Fibroblast of lung (primary cell): ENCODE measurements around the gene HNRNPM. TPM values are rescaled to one million over a fixed set of nuclear protein-coding genes. Genes with fewer than 3 reads are reported as not detected.
"Not testable (repeated sequence)": the region's sequence is repeated elsewhere in the genome, so short reads cannot be mapped to it uniquely, and the experiment has no call there.

ENCODE experiments used
- DNase-seq, 2 donors: peaks; one replicate each; pipeline versions ENCODE4 v3.0.0 to v3.0.0-alpha.2; 2010; ENCODE audit warnings: low read depth in 2 of 2
- H2AFZ ChIP-seq: 2 replicates; pipeline ENCODE4 v1.5.1; 2012; ENCODE audit warnings: low read length, control low read depth, inconsistent platforms
- H3K27ac ChIP-seq: 2 replicates; pipeline ENCODE4 v1.5.1; 2011; ENCODE audit warnings: low read length, control low read depth; ENCODE audit not compliant: insufficient read depth
- H3K27me3 ChIP-seq: 2 replicates; pipeline ENCODE4 v1.5.1; 2011; ENCODE audit warnings: mild to moderate bottlenecking, low read length; ENCODE audit not compliant: control insufficient read depth, insufficient read depth
- H3K36me3 ChIP-seq: 2 replicates; pipeline ENCODE4 v1.5.1; 2011; ENCODE audit warnings: low read length; ENCODE audit not compliant: control insufficient read depth, insufficient read depth
- H3K4me1 ChIP-seq: 2 replicates; pipeline ENCODE4 v1.5.1; 2011; ENCODE audit warnings: low read length; ENCODE audit not compliant: control insufficient read depth, insufficient read depth; ENCODE audit errors: extremely low read depth
- H3K4me2 ChIP-seq: 2 replicates; pipeline ENCODE4 v1.5.1; 2011; ENCODE audit warnings: low read length, control low read depth; ENCODE audit not compliant: insufficient read depth; ENCODE audit errors: extremely low read depth
- H3K4me3 ChIP-seq, 4 experiments: fragments of 200-600 bp in 1 of 4; sonication (generic) in 1 of 4; replicated peaks in 1 of 4; 2 replicates each; pipeline ENCODE4 v1.5.1; 2011 to 2016; ENCODE audit warnings: low read length in 4 of 4, low read depth in 3 of 4, mild to moderate bottlenecking in 3 of 4, control low read depth in 2 of 4, inconsistent platforms in 1 of 4, mixed read lengths in 1 of 4; ENCODE audit not compliant: insufficient read depth in 1 of 4; ENCODE audit errors: control extremely low read depth in 1 of 4
- H3K79me2 ChIP-seq: 2 replicates; pipeline ENCODE4 v1.5.1; 2012; ENCODE audit warnings: mild to moderate bottlenecking, low read length, inconsistent platforms; ENCODE audit not compliant: control insufficient read depth, insufficient read depth
- H3K9ac ChIP-seq: 2 replicates; pipeline ENCODE4 v1.5.1; 2011; ENCODE audit warnings: mild to moderate bottlenecking, low read length, control low read depth; ENCODE audit not compliant: insufficient read depth
- H3K9me3 ChIP-seq: 2 replicates; pipeline ENCODE4 v1.5.1; 2012; ENCODE audit warnings: low read depth, low read length; ENCODE audit not compliant: control insufficient read depth, insufficient read depth
- H4K20me1 ChIP-seq: 2 replicates; pipeline ENCODE4 v1.5.1; 2011; ENCODE audit warnings: low read length; ENCODE audit not compliant: control insufficient read depth, insufficient read depth; ENCODE audit errors: extremely low read depth
- EZH2 ChIP-seq: IDR thresholded peaks from 2 replicates; pipeline ENCODE4 v1.5.1; 2012; ENCODE audit warnings: low read length, control low read depth, mild to moderate bottlenecking; ENCODE audit errors: missing control alignments
- polyA plus RNA-seq, 2 donors: library from polyadenylated mRNA; depleted of rRNA in 1 of 2; stranded (reverse) in 1 of 2; unstranded in 1 of 2; fragments of >200 nt; gene quantifications; 2 replicates each; pipeline ENCODE4 v1.2.1, GENCODE V29; 2011 to 2012; ENCODE audit warnings: missing spikeins in 1 of 2
- total RNA-seq: library from RNA; depleted of rRNA; stranded (reverse); fragments of >200 nt; gene quantifications from 2 replicates; pipeline ENCODE4 v1.2.1, GENCODE V29; 2014
- TF ChIP-seq, protein P1 (sequence below), 2 donors: IDR thresholded peaks in 1 of 2; conservative IDR thresholded peaks in 1 of 2; 1 replicate in 1 of 2; 2 replicates in 1 of 2; pipeline ENCODE4 v1.5.1; 2011 to 2012; ENCODE audit warnings: low read length in 2 of 2, control low read depth in 1 of 2, inconsistent platforms in 1 of 2, low read depth in 1 of 2, mild to moderate bottlenecking in 1 of 2

HNRNPM gene
- total and polyA plus RNA-seq, 2 donors (not counting 1 experiment from before 2014, with no cell fraction given): 51.5 to 104 TPM

DNA sequence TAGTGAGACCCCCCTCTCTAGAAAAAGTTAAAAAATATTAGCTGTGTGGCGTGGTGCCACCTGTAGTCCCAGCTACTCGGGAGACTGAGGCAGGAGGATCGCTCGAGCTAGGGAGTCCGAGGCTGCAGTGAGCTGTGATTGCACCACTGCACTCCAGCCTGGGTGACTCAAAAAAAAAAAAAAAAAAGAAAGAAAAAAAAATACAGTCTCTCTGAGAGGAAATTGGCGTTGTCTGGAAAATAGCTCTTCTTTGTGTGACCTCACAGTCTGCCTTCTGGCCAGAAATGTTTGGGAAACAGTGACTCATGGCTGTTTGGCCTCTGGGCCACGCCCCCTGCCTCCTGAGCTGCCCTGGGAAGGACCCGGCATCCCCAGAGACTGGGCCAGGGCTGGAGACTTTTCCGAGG lies 21.0 kb upstream of the HNRNPM start:
- H2AFZ ChIP-seq: no peak overlapping the region
- no peaks in the 10 kb centered on the region for H3K27me3 ChIP-seq
- H3K36me3 ChIP-seq: no peaks in the 10 kb centered on the region
- H3K4me1 ChIP-seq: no peaks in the 10 kb centered on the region
- H3K9me3 ChIP-seq: no peaks in the 10 kb centered on the region
- no peaks in the 10 kb centered on the region for H3K79me2 ChIP-seq
- peak overlapping the region; percentile 26 for H3K27ac ChIP-seq
- no peak overlapping the region for H3K4me3 ChIP-seq
- DNase-seq: peak; percentile 96 to 99
- H3K9ac ChIP-seq: no peak overlapping the region
- H3K4me2 ChIP-seq: peak overlapping the region; percentile 40
- H4K20me1 ChIP-seq: no peaks in the 10 kb centered on the region
- no peak for TF ChIP-seq EZH2
- TF ChIP-seq, protein P1, sequence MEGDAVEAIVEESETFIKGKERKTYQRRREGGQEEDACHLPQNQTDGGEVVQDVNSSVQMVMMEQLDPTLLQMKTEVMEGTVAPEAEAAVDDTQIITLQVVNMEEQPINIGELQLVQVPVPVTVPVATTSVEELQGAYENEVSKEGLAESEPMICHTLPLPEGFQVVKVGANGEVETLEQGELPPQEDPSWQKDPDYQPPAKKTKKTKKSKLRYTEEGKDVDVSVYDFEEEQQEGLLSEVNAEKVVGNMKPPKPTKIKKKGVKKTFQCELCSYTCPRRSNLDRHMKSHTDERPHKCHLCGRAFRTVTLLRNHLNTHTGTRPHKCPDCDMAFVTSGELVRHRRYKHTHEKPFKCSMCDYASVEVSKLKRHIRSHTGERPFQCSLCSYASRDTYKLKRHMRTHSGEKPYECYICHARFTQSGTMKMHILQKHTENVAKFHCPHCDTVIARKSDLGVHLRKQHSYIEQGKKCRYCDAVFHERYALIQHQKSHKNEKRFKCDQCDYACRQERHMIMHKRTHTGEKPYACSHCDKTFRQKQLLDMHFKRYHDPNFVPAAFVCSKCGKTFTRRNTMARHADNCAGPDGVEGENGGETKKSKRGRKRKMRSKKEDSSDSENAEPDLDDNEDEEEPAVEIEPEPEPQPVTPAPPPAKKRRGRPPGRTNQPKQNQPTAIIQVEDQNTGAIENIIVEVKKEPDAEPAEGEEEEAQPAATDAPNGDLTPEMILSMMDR (conservative IDR thresholded peaks at IDR 0.05 in 1 of 2, IDR thresholded peaks at IDR 0.05 in 1 of 2; ENCODE audit: low read depth in 1 of 2, low read length in 2 of 2): no peak

DNA sequence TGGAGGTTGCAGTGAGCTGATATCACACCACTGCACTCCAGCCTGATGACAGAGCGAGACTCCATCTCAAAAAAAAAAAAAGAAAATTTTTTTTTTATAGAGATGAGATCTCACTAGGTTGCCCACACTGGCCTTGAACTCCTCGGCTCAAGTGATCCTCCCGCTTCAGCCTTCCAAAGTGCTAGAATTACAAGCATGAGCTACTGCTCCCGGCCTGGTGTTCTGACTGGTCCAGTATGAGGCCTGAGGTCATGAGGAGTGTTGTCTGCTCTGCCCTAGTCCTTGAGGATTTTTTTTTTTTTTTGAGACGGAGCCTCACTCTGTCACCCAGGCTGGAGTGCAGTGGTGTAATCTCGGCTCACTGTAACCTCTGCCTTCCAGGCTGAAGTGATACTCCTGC lies 19.4 kb upstream of the HNRNPM start:
- H3K36me3 ChIP-seq, H3K27ac ChIP-seq, DNase-seq, H4K20me1 ChIP-seq, H3K79me2 ChIP-seq, H3K4me2 ChIP-seq, H3K9me3 ChIP-seq, H3K27me3 ChIP-seq, H3K4me1 ChIP-seq, H2AFZ ChIP-seq, H3K9ac ChIP-seq, H3K4me3 ChIP-seq: not testable (repeated sequence)

DNA sequence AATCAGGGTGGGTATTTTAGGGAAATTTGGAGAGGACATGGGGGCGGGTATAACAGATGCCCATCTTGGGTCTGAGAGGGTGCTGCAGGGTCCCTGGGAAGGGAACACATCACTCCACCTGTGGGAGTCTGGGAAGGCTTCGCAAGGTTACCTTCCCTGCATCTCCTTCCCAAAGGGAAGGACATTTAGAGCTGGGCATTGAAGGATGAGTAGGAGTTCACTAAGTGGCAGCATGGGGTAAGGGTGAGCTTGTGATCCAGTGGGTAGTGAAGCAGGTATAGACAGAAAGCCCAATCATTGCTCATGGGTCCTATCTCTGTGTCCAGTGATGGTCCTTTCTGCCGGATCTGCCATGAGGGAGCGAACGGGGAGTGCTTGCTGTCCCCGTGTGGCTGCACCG lies 18.5 kb upstream of the HNRNPM start:
- no peaks in the 10 kb centered on the region for H4K20me1 ChIP-seq
- H3K4me3 ChIP-seq: no peak overlapping the region
- H3K9me3 ChIP-seq: no peaks in the 10 kb centered on the region
- H3K79me2 ChIP-seq: no peaks in the 10 kb centered on the region
- TF ChIP-seq EZH2: no peak
- TF ChIP-seq, protein P1 (conservative IDR thresholded peaks at IDR 0.05 in 1 of 2, IDR thresholded peaks at IDR 0.05 in 1 of 2; ENCODE audit: low read depth in 1 of 2, low read length in 2 of 2): no peak
- no peaks in the 10 kb centered on the region for H3K36me3 ChIP-seq
- H3K9ac ChIP-seq: no peak overlapping the region
- no peaks in the 10 kb centered on the region for H3K27me3 ChIP-seq
- no peak overlapping the region for H2AFZ ChIP-seq
- no peak for DNase-seq
- no peak overlapping the region for H3K27ac ChIP-seq
- H3K4me2 ChIP-seq: no peak overlapping the region
- no peaks in the 10 kb centered on the region for H3K4me1 ChIP-seq
